Neuronal stem cell (in vitro differentiated cells): Measurements from ENCODE around the gene TMEM163.
"Not testable (repeated sequence)": the region's sequence is repeated elsewhere in the genome, so short reads cannot be mapped to it uniquely, and the experiment has no call there.

Source experiments
- DNase-seq: peaks from one replicate; pipeline ENCODE4 v3.0.0-alpha.2; 2013; ENCODE audit warnings: low spot score
- H2AFZ ChIP-seq: one replicate; pipeline ENCODE4 v1.6.1; 2013; ENCODE audit warnings: mild to moderate bottlenecking, low read length, inconsistent platforms
- H2AK5ac ChIP-seq: 2 replicates; pipeline ENCODE4 v1.6.1; 2013; ENCODE audit warnings: low read depth, mild to moderate bottlenecking, inconsistent platforms, low read length, moderate library complexity, mixed read lengths
- H2BK120ac ChIP-seq: 2 replicates; pipeline ENCODE4 v1.6.1; 2013; ENCODE audit warnings: low read depth, mild to moderate bottlenecking, inconsistent platforms, low read length, moderate library complexity, mixed read lengths
- H2BK12ac ChIP-seq: one replicate; pipeline ENCODE4 v1.6.1; 2013; ENCODE audit warnings: low read length, inconsistent platforms
- H2BK15ac ChIP-seq: 2 replicates; pipeline ENCODE4 v1.6.1; 2013; ENCODE audit warnings: mild to moderate bottlenecking, low read length, inconsistent platforms, mixed read lengths
- H2BK5ac ChIP-seq: one replicate; pipeline ENCODE4 v1.6.1; 2013; ENCODE audit warnings: inconsistent platforms, mild to moderate bottlenecking, low read length, moderate library complexity
- H3K14ac ChIP-seq: one replicate; pipeline ENCODE4 v1.6.1; 2013; ENCODE audit warnings: low read length, inconsistent platforms
- H3K18ac ChIP-seq: 2 replicates; pipeline ENCODE4 v1.6.1; 2013; ENCODE audit warnings: low read length, inconsistent platforms
- H3K23ac ChIP-seq: 2 replicates; pipeline ENCODE4 v1.6.1; 2013; ENCODE audit warnings: low read depth, mild to moderate bottlenecking, mixed read lengths, low read length, inconsistent platforms; ENCODE audit not compliant: poor library complexity
- H3K27ac ChIP-seq: replicated peaks from 3 replicates; pipeline ENCODE4 v1.5.1; 2013; ENCODE audit warnings: low read length, inconsistent platforms
- H3K27me3 ChIP-seq, 3 experiments: 2 replicates each; pipeline ENCODE4 v1.6.1; 2013; ENCODE audit warnings: low read length in 3 of 3, mild to moderate bottlenecking in 2 of 3, inconsistent platforms in 1 of 3, low read depth in 1 of 3, mixed read lengths in 1 of 3, moderate library complexity in 1 of 3; ENCODE audit not compliant: control insufficient read depth in 3 of 3, insufficient read depth in 3 of 3
- H3K36me3 ChIP-seq, 2 donors: replicated peaks in 1 of 2; 2 replicates each; pipeline ENCODE4 v1.6.1; 2013; ENCODE audit warnings: low read length in 2 of 2; ENCODE audit not compliant: control insufficient read depth in 2 of 2, insufficient read depth in 2 of 2
- H3K4ac ChIP-seq: 2 replicates; pipeline ENCODE4 v1.6.1; 2013; ENCODE audit warnings: inconsistent platforms, mild to moderate bottlenecking, low read length, moderate library complexity
- H3K4me1 ChIP-seq, 2 donors: 1 replicate in 1 of 2; 2 replicates in 1 of 2; pipeline ENCODE4 v1.6.1; 2013; ENCODE audit warnings: low read length in 2 of 2, low read depth in 1 of 2; ENCODE audit not compliant: control insufficient read depth in 2 of 2, insufficient read depth in 1 of 2
- H3K4me2 ChIP-seq: one replicate; pipeline ENCODE4 v1.6.1; 2013; ENCODE audit warnings: mild to moderate bottlenecking, low read length, inconsistent platforms; ENCODE audit not compliant: insufficient read depth, poor library complexity, severe bottlenecking
- H3K4me3 ChIP-seq, 2 donors: 2 replicates each; pipeline ENCODE4 v1.5.1; 2013; ENCODE audit warnings: low read length in 2 of 2, mild to moderate bottlenecking in 2 of 2, inconsistent platforms in 1 of 2, moderate library complexity in 1 of 2
- H3K79me1 ChIP-seq: one replicate; pipeline ENCODE4 v1.6.1; 2013; ENCODE audit warnings: low read depth, mild to moderate bottlenecking, inconsistent platforms, low read length, moderate library complexity
- H3K9ac ChIP-seq: one replicate; pipeline ENCODE4 v1.6.1; 2013; ENCODE audit warnings: mild to moderate bottlenecking, low read depth, low read length, inconsistent platforms; ENCODE audit not compliant: poor library complexity
- H3K9me3 ChIP-seq, 2 donors: replicated peaks in 1 of 2; 2 replicates each; pipeline versions ENCODE3 to v1.6.1; 2013; ENCODE audit warnings: low read length in 2 of 2, mild to moderate bottlenecking in 2 of 2, inconsistent platforms in 1 of 2, low read depth in 1 of 2, mixed read lengths in 1 of 2, moderate library complexity in 1 of 2; ENCODE audit not compliant: control insufficient read depth in 2 of 2, insufficient read depth in 1 of 2
- H4K8ac ChIP-seq: one replicate; pipeline ENCODE4 v1.6.1; 2013; ENCODE audit warnings: low read depth, mild to moderate bottlenecking, inconsistent platforms, low read length, moderate library complexity
- H4K91ac ChIP-seq: one replicate; pipeline ENCODE4 v1.6.1; 2013; ENCODE audit warnings: low read length, low read depth, mild to moderate bottlenecking, inconsistent platforms; ENCODE audit not compliant: poor library complexity
- WGBS, 2 donors: extraction: QIAGEN DNeasy Blood & Tissue Kit; methylation state at CpG; one replicate each; pipeline ENCODE4 v1.1.7; 2013; ENCODE audit warnings: missing lambda C conversion rate in 2 of 2, mixed read lengths in 1 of 2; ENCODE audit not compliant: insufficient read length in 2 of 2, insufficient replicate concordance in 1 of 2; ENCODE audit errors: extremely low coverage in 2 of 2; 5-methylcytosine and 5-hydroxymethylcytosine counted together

The TMEM163 gene

DNA sequence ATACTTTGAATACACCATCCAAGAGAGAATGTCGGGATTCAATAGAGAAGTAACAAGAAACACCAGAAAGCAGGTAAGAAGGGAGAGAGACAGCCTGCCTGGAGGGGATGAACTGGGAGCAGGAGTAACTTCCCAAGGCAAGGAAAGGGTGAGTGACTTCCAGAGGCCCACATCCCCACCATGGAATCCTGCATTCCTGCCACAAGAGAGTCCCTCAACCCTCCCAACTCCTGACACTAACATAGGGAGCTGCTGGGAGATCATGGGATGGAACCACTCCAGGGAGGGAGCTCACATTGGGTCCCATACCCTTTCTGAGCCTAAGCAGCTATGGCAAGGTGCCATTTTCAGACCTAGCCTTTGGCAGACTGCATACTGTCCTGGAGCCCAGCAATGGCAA, 5.5 kb upstream of the TMEM163 start:
- H3K79me1 ChIP-seq = no peaks in the 10 kb centered on the region
- no peak overlapping the region for H4K8ac ChIP-seq
- no peak overlapping the region for H4K91ac ChIP-seq
- peaks cover 0 to 1% of the 10 kb centered on the region in 2 donors for H3K9me3 ChIP-seq
- H3K27ac ChIP-seq = no peak overlapping the region
- no peak overlapping the region for H2AK5ac ChIP-seq
- H2BK120ac ChIP-seq = peak overlapping the region; percentile 21
- H2BK15ac ChIP-seq = no peak overlapping the region
- H3K4ac ChIP-seq = no peak overlapping the region
- H3K14ac ChIP-seq = peak overlapping the region; percentile 60
- H2BK5ac ChIP-seq = no peak overlapping the region
- H2BK12ac ChIP-seq = no peak overlapping the region
- H3K18ac ChIP-seq = peak overlapping the region; percentile 52
- no peak overlapping the region for H2AFZ ChIP-seq
- H3K4me1 ChIP-seq = no peaks in the 10 kb centered on the region
- H3K36me3 ChIP-seq = no peaks in the 10 kb centered on the region
- WGBS, 2 donors = no CpG with 5 or more reads among the region's 1 CpG
- H3K4me3 ChIP-seq = no peak overlapping the region
- H3K23ac ChIP-seq = no peak overlapping the region
- H3K4me2 ChIP-seq = no peak overlapping the region
- H3K9ac ChIP-seq = no peak overlapping the region
- DNase-seq = no peak
- H3K27me3 ChIP-seq = peaks cover 0 to 28% (median 8%) of the 10 kb centered on the region in 3 experiments

DNA sequence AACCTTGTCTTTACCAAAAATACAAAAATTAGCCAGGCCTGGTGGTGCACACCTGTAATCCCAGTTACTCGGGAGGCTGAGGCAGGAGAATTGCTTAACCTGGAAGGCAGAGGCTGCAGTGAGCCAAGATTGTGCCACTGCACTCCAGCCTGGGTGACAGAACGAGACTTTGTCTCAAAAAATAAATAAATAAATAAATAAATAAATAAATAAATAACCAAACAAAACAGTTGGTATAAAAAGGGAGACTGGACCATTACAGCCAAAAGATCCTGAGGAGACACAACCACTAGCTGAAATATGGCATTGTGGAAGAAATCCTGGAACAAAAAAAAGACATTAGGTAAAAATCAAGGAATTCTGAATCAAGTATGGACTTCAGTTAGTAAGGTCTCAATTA, 4.9 kb upstream of the TMEM163 start:
- H3K4ac ChIP-seq, H3K36me3 ChIP-seq, H2BK120ac ChIP-seq, H3K27ac ChIP-seq, H2BK5ac ChIP-seq, H3K23ac ChIP-seq, H2BK15ac ChIP-seq, H4K8ac ChIP-seq, H2BK12ac ChIP-seq, DNase-seq, H3K79me1 ChIP-seq, H4K91ac ChIP-seq, H3K14ac ChIP-seq, H2AK5ac ChIP-seq, H3K9ac ChIP-seq, H3K4me1 ChIP-seq, H3K4me2 ChIP-seq, H3K18ac ChIP-seq, H2AFZ ChIP-seq, H3K9me3 ChIP-seq, H3K4me3 ChIP-seq: not testable (repeated sequence)
- peaks cover 0 to 32% (median 10%) of the 10 kb centered on the region in 3 experiments for H3K27me3 ChIP-seq
- WGBS, 2 donors = no CpG with 5 or more reads among the region's 2 CpGs

DNA sequence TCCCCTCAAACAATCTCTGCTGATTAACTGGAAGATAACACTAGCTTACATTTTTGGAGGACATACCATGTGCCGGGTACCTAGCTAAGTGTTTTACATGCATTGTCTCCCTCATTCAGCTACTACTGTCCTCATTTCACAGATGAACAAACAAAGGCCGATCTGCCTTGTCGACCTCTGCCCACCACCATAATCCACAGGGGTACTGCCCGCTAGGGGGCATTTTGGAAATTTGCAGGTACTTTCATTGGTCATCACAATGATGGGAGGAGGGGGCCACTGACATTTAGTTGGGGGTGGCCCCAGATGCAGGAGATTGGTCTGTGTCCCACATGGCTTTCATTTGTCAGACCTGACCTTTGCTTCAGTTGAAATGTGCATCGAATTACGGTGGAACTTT, 3.9 kb upstream of the TMEM163 start:
- Histone ChIP-seq H3K27me3 (peaks cover 0 to 42% (median 16%) of the 10 kb centered on the region in 3 experiments), H2BK5ac (no peak overlapping the region), H3K4me3 (no peak overlapping the region), H2AFZ (no peak overlapping the region), H3K23ac (no peak overlapping the region), H4K8ac (no peak overlapping the region), H4K91ac (no peak overlapping the region), H2BK15ac (no peak overlapping the region), H3K14ac (no peak overlapping the region), H3K79me1 (peaks cover under 1% of the 10 kb centered on the region), H2AK5ac (no peak overlapping the region), H3K36me3 (no peaks in the 10 kb centered on the region), H2BK12ac (no peak overlapping the region), H3K4ac (no peak overlapping the region), H3K9ac (no peak overlapping the region), H3K27ac (no peak overlapping the region), H3K9me3 (peaks cover 0 to 3% of the 10 kb centered on the region in 2 donors), H3K4me1 (peaks cover 0 to 3% of the 10 kb centered on the region in 2 donors), H3K4me2 (no peak overlapping the region), H3K18ac (no peak overlapping the region), H2BK120ac (peak overlapping the region; percentile 73)
- no CpG with 5 or more reads among the region's 6 CpGs for WGBS, 2 donors
- DNase-seq = no peak

DNA sequence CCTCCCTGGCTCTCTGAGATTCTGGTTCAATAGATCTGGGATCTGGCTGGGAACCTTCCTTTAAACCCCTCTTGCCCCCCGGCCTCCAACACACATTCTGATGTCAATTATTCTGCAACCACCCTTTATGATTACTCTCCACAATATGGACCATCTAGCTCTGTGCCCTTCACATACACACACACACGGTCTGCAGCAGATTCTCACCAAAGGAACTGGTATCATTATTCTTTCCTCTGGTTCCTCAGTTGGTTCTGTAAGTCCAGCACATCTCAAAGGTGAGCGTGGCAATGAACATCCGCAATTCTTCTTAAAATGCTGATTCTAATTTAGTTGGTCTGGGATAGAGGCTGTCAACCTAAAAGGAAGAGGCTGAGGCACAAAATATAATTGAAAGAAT, 2.8 kb upstream of the TMEM163 start:
- peaks cover 2% of the 10 kb centered on the region for H3K79me1 ChIP-seq
- no peak overlapping the region for H4K8ac ChIP-seq
- H2BK12ac ChIP-seq = no peak overlapping the region
- H3K23ac ChIP-seq = no peak overlapping the region
- H2BK5ac ChIP-seq = no peak overlapping the region
- H3K4me3 ChIP-seq = no peak overlapping the region
- H3K27me3 ChIP-seq = peaks cover 0 to 50% (median 28%) of the 10 kb centered on the region in 3 experiments
- no peak overlapping the region for H2AFZ ChIP-seq
- no peak overlapping the region for H3K4ac ChIP-seq
- H2BK15ac ChIP-seq = no peak overlapping the region
- H3K14ac ChIP-seq = no peak overlapping the region
- H3K36me3 ChIP-seq = no peaks in the 10 kb centered on the region
- H3K9ac ChIP-seq = no peak overlapping the region
- no peak overlapping the region for H3K18ac ChIP-seq
- DNase-seq = no peak
- no peak overlapping the region for H2BK120ac ChIP-seq
- H2AK5ac ChIP-seq = no peak overlapping the region
- no peak overlapping the region for H4K91ac ChIP-seq
- WGBS, 2 donors = no CpG with 5 or more reads among the region's 4 CpGs
- peaks cover 0 to 3% of the 10 kb centered on the region in 2 donors for H3K4me1 ChIP-seq
- H3K9me3 ChIP-seq = peaks cover 0 to 3% of the 10 kb centered on the region in 2 donors
- H3K27ac ChIP-seq = no peak overlapping the region
- H3K4me2 ChIP-seq = no peak overlapping the region
